ENCODE measurements around the gene TACSTD2.

DNA sequence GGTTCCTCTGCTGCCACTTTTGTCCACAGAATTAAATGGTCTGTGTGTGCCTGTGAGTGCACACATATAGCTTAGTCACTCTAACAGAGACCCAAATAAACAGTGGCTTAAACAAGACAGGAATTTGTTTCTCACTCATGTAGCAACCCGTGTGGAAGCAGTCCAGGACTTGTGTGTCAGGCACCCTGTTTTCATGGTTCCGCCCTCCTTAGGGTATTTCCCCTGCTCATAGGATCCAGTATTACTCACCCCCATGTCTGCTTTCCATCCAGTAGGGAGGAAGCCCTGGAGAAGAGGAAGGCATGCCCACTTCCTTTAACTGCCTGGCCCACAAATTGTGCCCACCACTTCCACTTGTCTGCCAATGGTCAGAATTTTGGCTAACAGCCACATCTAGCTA is 41.3 kb upstream of the TACSTD2 start:
- TF ChIP-seq POLR2AphosphoS5 (IDR thresholded peaks at IDR 0.05), result no peak
- TF ChIP-seq, protein P1, sequence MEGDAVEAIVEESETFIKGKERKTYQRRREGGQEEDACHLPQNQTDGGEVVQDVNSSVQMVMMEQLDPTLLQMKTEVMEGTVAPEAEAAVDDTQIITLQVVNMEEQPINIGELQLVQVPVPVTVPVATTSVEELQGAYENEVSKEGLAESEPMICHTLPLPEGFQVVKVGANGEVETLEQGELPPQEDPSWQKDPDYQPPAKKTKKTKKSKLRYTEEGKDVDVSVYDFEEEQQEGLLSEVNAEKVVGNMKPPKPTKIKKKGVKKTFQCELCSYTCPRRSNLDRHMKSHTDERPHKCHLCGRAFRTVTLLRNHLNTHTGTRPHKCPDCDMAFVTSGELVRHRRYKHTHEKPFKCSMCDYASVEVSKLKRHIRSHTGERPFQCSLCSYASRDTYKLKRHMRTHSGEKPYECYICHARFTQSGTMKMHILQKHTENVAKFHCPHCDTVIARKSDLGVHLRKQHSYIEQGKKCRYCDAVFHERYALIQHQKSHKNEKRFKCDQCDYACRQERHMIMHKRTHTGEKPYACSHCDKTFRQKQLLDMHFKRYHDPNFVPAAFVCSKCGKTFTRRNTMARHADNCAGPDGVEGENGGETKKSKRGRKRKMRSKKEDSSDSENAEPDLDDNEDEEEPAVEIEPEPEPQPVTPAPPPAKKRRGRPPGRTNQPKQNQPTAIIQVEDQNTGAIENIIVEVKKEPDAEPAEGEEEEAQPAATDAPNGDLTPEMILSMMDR (IDR thresholded peaks at IDR 0.05), result no peak
- no peak for TF ChIP-seq POLR2A (IDR thresholded peaks at IDR 0.05)

Measured in transverse colon (tissue), 4 donors.